GM19372 (cell line): ENCODE results near the gene STK40.
A peak's percentile ranks its signal among the peaks of the same experiment; 100 is the strongest.

Experiments used
- ATAC-seq: cut with Tn5 transposase; IDR thresholded peaks from one replicate; pipeline ENCODE4 v1.9.1; 2021; ENCODE audit warnings: mild to moderate bottlenecking, low read depth, moderate library complexity; ENCODE audit not compliant: unreplicated experiment

STK40 gene

GRCh38 chr1:36346741-36347370 is 38.9 kb downstream of the STK40 start:
- ATAC-seq = no peak

DNA sequence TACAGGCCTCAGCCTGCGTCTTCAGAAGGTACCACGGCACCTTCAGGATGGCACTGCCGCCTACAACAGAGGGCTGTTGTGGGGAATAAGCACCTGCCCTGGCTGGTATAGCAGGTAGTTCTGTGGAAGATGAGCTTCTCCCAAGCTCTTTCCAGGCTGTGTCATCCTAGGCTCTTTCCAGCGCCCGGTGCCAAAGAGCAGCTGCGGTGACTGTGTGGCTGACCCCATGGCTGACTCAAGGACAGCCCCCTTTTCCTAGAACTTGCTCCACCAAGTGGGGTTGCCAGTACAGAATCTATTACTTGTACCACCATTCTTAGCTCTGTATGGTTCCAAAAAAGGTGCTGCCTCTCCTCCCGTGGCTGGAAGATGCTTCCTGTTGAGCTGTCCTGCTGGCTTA is 40.4 kb downstream of the STK40 start:
- no peak for ATAC-seq

DNA sequence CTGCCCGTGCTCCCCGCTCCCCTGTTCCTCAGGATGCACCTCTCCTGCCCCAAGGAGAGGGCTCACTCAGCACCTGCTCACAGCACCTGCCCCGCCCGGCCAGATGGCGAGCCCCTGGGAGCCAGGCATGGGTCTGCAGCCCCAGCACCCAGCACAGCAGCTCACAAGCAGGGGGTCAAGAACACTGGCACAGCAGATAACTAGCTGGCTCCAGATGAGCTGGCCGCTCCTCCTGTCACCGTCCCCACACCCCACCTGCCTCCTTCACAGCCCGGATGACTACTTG is 41.4 kb downstream of the STK40 start:
- no peak for ATAC-seq

DNA sequence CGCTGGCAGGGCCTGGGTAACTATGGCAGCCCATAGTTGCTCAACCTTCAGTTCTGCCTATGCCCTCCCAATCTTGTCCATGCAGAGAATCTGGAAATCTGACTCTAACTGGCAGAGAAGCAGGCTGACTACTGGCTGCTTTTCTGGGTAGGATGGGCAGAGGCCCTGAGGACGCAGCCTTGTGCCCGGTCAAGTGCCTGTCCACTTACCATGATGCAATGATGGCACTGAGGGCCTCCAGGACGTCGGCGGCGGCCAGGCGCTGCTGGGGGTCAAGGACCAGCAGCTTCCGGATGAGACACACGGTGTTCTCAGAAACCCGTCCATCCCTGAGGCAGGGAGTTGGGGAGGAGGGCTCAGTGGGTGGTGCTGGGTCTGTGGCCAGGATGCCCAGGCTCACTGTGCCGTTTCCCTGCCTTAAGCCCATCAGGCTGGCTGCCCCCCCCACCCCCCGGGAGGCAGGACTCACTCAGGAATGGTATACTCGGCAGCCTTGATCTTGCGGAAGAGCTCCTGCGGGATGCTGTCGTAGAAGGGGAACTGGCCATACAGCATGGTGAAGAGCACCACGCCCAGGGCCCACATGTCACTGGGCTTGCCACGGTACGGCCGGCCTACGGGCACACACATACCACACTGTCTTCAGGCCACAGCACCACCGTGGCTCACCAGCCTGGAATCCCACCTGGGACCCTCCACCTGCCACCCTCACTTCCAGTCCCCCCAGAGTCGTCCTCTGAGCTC is 41.9 kb downstream of the STK40 start:
- ATAC-seq = no peak

GRCh38 chr1:36342426-36343185 is 43.1 kb downstream of the STK40 start:
- ATAC-seq = no peak

- ATAC-seq = no peak
These were observed 44.0 kb downstream of the STK40 start for GRCh38 chr1:36341626-36342320.

DNA sequence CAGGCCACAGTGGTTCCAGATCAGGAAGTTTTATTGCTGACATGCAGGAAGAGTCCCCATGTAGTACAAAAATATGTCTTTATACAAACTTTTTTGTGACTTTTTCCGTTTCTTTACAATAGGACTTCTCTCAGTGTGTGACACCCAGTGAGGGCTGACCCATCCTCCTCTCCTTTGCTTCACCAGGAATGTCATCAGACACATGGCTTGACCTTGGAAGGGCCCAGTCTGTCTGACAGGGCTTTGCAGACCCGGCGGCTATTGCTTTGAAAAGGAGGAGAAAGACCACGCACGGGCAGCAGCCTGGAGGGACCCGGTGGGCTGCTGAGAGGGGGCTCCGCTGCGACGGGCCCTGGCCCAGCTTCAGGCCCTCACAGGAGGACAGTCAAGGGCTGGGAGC is 46.1 kb downstream of the STK40 start:
- no peak for ATAC-seq

DNA sequence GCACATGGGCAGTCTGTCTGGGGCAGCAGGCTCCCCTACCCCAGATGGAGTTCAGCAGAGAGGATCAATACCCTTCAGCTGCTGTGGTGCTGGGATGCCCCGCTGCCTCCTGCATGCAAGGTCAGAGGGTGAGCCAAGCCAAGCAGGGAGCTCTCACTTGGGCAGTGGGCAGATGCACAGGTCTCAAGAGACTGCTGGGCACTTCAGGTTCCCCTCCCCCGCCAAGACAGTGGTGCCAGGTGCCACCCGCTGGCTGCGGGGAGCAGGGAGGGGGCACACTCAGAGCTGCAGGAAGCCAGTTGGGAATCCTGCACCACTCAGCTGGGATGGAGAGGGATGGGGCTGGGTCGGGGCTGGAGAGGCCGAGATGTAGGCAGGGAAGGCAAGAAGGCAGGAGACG is 46.5 kb downstream of the STK40 start:
- no peak for ATAC-seq

DNA sequence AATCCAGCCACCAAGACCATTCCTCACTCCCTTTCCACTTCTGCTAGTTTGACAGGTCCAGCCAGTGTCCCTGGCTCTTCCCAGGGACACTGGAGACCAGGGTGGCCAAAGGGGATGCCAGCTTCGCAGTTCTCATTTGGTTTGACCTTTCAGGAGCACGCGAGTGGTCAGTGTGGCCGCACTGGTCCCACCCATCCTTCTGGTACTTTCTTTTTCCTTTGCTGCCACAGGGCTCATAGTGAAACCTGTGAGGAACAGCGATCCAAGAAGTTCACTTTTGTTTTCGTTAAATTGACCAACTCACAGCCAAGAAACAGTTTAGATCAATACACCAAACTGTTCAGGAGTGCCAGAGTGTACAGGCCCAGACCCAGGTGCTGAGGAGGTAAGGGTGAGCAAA is 47.9 kb downstream of the STK40 start:
- ATAC-seq = no peak

GRCh38 chr1:36330940-36331339 is 54.8 kb downstream of the STK40 start:
- ATAC-seq = no peak

DNA sequence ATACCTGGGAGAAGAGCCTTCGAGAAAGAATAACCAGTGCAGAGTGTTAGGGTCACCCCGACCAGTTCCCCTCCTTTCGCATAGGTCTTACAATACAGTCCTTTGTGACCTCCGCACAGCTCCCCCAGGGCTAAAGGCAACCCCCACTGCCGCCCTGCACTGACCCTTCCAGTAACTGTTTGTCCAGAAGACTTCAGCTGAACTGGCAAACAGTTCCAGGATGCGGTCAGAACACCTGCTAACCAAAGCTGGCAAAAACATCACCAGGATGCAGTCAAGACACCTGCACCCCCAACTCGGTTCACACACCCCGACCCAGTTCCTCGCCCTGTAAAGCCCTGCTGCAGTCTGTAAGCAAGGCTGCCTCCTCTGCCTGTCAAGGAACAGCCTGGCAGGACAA is 55.9 kb downstream of the STK40 start:
- ATAC-seq = no peak

GRCh38 chr1:36328713-36329112 is 57.0 kb downstream of the STK40 start:
- ATAC-seq = no peak

GRCh38 chr1:36328088-36328480 is 57.6 kb downstream of the STK40 start:
- ATAC-seq = no peak

GRCh38 chr1:36327421-36328087 is 58.2 kb downstream of the STK40 start:
- no peak for ATAC-seq

DNA sequence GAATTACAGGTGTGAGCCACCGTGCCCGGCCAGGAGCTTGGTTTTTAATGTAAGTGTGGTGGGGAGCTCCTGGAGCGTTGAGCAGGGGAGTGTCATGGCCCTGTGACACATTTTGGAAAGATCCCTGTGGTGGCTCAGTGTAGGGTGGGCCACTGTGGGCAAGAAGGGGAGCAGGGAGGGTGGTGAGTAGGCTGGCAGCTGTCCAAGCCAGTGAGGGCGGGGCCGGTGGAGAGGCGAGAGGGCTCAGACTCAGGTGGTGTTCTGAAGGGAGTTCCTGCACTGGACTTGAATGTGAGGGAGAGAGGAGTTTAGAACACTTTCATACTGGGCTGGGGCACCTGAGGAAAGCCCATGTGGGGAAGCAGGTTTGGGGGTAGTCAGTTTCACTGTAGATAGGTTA is 59.2 kb downstream of the STK40 start:
- ATAC-seq = no peak

GRCh38 chr1:36324353-36324703 is 61.4 kb downstream of the STK40 start:
- ATAC-seq = no peak

DNA sequence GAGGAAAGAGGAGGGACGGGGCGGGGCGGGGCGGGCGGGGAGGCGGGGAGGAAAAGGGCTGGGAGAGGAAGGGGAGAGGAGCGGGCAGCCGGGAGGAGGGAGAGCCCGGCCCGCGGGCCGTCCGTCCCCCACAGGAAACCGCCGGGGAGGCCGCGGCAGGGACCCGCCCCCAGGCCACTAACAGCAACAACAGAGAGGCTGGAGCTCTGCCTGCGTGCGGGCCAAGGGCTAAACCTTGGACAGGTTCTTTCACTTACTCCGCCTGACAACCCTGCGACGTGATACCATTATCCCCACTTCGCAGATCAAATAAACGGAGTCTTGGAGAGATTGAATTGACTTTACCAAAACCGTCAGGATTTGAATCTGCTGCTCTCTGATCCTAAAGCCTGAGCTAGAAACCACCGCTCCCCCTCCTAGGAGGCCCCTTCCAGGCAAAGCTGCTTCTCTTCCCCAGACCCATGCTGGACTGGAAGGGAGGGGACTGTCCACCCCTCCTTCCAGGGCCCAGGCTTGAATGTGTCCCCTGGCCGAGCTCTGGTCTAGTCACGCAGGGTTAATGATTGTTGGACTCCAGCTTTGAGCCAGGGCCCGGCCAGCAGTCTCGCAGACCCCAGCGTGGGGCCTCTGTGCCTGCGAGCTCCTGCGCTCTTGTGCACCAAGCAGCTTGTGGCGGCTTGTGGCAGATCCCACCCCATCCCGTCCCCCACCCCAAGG is 61.9 kb downstream of the STK40 start, which contains the start of gene EVA1B:
Gene EVA1B (minus strand): TSS at position 10 of the 717 bp plus-strand sequence. CDS start 608 bp downstream, outside the sequence.
- peak; percentile 48 for ATAC-seq

DNA sequence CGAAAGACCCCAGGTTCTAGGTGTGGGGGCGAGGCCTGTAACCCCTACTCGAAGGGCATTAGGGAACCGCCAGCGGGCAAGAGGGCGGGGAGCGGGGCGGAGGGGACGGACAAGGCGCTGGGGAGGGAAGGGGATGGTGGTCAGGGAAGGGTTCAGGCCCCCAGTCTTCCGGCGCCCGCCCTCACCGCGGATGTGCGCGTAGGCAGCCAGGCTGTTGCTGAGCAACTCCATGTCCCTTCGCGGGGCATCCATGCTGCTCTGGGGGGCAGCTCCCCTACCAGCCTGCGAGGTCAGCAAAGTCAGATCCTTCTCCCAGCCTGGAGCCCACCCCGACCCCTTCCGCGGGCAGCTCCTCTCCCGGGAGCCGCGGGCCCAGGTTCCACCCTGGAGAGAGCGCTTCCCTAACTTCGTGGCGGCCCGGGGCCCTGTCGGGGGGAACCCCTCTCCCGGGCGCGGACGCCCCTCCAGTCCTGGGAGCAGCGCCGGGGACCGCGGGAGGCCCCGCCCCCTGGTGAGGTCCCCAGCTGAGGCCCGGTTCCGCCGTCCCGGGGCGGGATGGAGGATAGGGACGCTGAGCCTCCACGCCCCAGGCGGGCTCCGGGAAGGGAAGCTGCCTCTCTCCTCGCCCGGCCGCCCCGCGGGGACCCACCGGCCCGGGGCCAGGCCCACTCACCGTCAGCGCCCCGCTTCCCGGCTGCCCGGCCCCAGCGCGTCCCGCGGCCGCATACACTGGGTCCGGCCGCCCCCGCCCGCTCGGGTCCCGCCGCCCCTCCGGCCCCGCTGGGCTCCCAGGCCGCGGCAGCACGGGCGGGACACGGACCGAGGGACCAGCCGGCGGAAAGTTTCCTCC is 62.7 kb downstream of the STK40 start:
- peak; percentile 38 for ATAC-seq
